Myocyte (in vitro differentiated cells): Measurements from ENCODE around the gene GRIA1. TPM values are rescaled to one million over a fixed set of nuclear protein-coding genes. Genes with fewer than 3 reads are reported as not detected.
A peak's percentile ranks its signal among the peaks of the same experiment; 100 is the strongest.
"Not testable (repeated sequence)": the region's sequence is repeated elsewhere in the genome, so short reads cannot be mapped to it uniquely, and the experiment has no call there.

Experiments
- DNase-seq: peaks from one replicate; pipeline ENCODE4 v3.0.0-alpha.2; 2012; ENCODE audit warnings: low read depth
- total RNA-seq: library from RNA; depleted of rRNA; stranded (reverse); fragments of >200 nt; gene quantifications from 2 replicates; pipeline ENCODE4 v1.2.3, GENCODE V29; 2014

The GRIA1 gene
- total RNA-seq, 1 donor from 2014 or later, result 4.7 TPM

DNA sequence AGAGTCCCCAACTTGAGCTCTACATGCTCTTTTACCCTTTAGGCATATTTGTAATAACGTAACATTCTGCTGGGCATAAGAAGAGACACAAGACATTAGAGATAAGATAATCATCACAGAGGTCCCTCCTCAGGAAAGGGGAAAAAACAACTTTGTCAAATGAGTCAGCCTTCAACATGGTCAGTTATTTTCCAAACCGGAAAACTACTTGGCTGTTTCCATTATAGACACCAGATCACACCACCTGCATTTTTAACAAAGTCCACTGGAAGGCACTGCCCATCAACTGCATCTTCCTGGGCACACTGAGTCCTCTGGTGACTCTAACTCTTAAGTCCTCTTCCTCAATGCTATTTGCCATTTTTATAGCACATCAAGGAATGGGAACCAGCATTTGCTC is 326.4 kb downstream of the GRIA1 start:
- no peak for DNase-seq

- DNase-seq, result peak; percentile 28
Measured at GRCh38 chr5:153818626-153819025, 328.2 kb downstream of the GRIA1 start.

GRCh38 chr5:153823036-153823435 is 332.6 kb downstream of the GRIA1 start:
- no peak for DNase-seq

DNA sequence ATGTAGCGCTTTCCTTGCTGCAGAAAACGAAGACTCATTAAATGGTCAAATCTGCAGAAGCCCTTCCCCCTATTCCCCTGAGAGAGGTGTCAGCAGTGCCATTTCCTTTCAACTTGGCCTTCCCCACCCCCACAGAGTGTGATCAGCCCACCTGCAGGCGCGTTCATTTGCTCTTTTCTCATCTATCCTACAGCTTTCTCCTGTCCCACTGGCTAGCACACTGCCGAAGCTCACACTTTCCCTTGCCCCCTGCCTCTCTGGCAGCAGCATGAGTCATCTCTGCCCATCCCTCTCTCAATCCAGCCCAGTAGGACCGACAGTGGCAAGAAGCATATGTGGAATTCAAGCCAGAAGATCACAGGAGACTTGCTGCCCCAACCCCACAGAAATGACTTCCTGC is 334.4 kb downstream of the GRIA1 start:
- DNase-seq, result no peak

GRCh38 chr5:153827397-153827796 is 336.9 kb downstream of the GRIA1 start:
- DNase-seq, result peak; percentile 66

DNA sequence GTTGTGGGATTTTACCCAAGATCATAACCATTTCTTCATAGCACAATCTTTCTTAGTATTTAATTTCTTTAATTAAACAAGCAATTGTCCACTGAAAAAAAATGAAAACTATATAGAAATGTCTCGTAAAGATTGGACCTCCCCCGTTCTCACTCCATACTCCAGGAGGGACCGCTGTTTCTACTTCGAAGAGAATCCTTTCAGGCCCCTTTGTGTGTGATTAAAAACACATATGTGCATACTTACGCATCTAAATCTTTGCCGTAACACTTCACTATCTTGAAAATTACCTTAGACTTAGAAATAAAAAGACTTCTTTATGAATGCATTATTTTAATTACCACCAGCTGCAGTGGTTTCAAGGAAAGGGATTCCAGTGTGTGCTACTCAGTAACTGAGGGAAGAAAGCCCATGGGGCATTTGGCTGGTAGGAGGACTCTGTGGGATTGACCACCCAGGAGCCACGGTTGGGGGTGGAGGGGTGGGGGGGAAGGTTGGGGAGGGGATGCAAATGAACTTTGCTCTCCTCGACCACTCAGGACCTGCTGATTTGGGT is 339.1 kb downstream of the GRIA1 start:
- DNase-seq, result no peak

DNA sequence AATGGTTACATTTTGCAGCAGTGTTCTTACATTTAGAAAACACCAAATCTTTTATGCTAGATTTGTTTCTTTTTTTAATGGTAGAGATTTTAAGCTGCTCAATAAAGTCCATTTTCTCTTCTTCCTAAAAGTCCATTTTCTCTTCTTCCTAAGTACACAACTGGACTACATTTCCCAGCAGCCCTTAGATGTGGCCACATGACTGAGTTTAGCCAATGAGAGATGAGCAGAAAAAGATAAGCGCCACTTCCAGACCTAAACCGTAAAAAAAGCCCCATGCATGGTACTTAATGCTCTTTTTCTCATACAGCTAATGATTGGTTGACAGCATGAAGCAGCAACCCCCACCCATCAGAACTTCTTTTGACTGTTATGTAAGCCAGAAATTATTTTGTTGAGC is 341.5 kb downstream of the GRIA1 start:
- no peak for DNase-seq

DNA sequence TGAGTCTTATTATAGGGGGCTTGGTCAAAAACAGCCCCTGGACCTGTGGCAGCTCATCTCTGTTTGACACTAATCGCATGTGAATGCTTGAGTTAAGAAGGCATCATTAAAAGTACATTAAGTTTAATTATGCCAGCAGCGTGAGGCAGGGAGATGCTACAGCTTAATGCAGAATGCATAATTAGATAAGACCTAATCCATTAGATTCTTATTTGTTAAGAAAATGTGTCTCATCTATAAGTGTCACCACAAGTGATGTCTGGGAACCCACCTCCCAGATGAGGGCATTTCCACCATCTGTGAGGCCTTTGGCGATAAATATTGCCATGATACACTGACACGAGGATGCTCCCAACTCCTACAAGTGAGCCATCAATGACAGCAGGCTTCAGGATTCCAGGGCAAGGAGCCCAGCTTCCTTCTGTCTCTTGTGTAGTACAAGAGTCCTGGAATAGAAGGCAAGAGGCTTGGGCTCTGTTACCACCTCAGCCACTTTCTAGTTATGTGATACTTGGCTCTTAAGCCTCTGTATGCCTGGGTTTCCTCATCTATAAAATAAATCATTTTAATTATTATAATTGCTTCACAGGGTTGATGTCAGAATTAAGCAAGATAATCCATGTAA is 345.5 kb downstream of the GRIA1 start:
- DNase-seq, result no peak

- DNase-seq, result not testable (repeated sequence)
Measured at GRCh38 chr5:153849303-153850113, 359.0 kb downstream of the GRIA1 start.

GRCh38 chr5:153860195-153860886 is 369.9 kb downstream of the GRIA1 start:
- peak; percentile 45 for DNase-seq

DNA sequence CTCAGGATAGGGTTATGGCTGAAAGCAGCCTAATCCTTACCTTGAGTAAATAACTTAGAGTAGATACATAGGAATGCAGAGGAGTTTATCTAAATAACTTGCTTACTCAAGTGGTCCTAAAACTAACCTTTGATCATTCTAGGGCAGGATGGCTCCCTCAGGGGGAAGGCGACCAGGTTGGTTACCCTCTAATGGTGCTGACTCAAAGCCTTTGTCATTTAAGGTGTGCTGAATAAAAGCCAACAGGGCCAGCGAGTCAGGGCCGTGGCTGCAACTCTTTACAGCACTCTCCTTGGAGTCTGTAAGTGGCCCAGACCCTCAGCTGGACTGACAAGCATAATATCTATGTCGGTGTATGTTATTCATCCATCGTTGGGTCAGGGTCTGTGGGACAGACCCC is 372.4 kb downstream of the GRIA1 start:
- DNase-seq, result not testable (repeated sequence)
